Measurements from ENCODE around the gene MYO15B.

The MYO15B gene

GRCh38 chr17:75558666-75559530 lies 28.7 kb upstream of the MYO15B start:
- no peak for DNase-seq

- DNase-seq: no peak
These were observed 27.6 kb upstream of the MYO15B start for GRCh38 chr17:75559958-75560533.

DNA sequence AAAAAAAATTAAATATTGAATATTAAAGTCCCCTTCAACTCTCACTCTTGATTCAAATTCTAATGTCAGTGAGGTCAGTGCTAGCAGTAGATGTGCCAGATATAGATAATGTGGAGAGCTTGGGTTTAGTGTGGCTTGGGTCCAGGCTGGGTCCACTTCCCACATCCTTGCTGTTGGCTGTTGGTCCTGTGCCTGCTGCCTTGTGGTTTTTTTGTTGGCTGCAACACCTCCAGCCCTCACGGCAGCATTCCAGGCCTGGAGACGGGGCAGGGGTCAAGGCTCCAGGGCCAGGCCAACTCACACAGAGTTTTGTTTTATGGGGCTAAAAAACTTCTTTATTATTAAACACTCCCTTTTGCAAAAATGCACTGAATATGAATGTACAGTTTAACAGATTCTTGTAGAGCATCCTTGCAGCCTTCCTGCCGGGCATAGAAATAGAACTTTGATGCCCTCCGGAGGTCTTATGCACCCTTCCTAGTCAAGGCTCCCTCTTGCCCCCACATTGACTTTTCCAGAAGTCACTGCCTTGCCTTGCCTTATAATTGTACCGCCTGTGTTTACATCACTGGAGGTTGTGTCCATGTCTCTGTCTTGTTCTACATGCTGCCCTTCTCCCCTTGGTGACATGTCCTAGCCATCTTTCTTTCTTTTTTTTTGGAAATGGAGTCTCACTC lies 25.5 kb upstream of the MYO15B start:
- no peak for DNase-seq

DNA sequence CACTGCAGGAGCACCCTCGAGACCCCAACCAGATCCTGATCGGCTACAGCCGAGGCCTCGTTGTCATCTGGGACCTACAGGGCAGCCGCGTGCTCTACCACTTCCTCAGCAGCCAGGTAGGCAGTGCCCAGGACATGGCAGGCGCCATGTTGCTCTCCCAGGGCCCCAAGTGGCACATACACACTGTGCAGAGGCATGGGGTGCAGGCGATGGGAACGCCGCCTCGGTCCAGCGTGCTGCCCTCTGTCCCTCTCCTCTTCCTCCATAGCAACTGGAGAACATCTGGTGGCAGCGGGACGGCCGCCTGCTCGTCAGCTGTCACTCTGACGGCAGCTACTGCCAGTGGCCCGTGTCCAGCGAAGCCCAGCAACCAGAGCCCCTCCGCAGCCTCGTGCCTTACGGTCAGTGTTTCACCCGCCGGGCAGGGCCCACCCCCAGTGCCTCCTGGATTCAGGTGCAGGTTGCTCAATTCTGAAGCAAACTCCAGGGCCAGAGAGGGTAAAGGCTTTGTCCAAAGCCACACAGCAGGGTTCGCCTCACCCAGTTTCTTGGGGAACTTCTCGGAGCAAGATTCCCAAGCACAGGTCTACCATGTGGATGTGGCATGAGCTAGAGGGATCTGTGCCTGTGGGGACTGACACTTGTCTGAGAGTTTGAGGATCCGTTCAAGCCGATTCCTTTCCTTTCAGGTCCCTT lies 24.4 kb upstream of the MYO15B start:
- no peak for DNase-seq

- no peak for DNase-seq
These were observed 23.4 kb upstream of the MYO15B start for GRCh38 chr17:75564195-75564594.

DNA sequence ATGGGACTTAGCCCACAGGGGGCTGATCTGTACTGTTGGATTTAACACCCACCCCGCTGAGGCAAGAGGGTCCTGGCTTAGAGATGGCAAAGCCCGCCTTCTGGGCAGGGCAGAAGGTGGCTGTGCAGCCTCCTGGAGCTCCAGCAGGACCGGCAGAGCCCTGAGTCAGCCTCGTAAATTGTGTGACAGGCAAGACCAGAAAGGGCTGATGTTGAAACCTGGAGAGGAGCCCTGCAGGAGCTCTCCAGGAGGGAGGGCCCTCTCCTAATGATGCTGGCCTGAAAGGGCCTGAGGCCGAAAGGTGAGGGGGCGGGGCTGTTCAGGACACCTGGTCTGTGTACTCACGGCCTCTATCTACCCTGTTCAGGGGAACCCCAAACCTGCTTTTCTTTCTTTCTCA lies 22.5 kb upstream of the MYO15B start:
- no peak for DNase-seq

DNA sequence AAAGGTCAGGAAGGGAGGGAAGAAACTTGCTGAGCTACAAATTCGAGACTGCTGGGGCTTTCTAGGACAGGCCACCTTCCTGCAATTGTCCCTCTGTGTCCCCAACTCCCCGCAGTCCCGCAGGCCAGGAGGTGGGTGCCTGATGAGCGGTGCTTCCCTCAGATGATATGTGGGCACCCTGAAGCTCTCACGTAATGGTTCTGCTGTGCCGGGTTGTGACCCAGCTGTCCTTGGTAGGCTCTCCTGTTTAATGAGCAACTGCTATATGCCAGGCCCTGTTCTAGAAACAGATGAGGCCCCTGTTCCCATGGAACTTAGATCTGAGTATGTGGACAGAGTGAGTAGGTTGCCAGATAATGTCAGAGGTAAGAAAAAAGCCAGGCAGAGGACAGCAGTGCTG lies 22.0 kb upstream of the MYO15B start:
- no peak for DNase-seq

DNA sequence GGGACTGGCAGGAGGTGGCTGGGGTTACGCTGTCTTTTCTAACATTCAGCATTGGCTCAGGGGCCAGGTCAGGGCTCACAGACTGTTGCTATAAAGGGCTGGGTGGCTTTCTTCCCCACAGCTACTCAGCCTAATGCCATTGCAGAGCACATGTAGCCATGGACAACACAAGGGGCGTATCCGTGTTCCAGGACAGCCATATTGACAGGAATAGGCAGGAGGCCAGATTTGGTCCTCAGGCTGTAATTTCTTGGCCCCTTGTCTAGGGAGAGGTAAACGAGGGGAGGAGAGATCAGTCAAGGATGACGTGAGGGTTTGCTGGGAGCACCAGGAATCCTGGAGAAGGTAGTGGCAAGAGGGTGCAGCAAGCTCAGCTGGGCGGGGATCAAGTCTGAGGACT lies 21.2 kb upstream of the MYO15B start:
- no peak for DNase-seq

DNA sequence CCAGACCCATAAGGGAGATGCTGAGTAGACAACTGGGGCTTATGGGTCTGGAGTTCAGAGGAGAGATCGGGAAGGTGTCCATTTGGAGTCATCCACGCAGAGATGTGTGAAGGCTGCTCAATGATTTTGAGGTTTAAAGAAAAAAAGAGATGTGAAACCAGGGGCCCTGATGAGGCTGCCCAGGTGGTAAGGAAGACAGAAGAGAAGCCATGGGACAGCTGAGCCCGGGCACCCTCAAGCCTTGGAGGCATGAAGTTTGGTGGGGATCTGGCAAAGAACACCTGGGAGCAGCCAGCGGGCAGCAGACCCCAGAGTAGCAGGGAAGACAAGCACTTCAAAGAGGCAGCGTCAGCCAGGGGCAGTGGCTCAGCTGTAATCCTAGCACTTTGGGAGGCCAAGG lies 20.8 kb upstream of the MYO15B start:
- no peak for DNase-seq

DNA sequence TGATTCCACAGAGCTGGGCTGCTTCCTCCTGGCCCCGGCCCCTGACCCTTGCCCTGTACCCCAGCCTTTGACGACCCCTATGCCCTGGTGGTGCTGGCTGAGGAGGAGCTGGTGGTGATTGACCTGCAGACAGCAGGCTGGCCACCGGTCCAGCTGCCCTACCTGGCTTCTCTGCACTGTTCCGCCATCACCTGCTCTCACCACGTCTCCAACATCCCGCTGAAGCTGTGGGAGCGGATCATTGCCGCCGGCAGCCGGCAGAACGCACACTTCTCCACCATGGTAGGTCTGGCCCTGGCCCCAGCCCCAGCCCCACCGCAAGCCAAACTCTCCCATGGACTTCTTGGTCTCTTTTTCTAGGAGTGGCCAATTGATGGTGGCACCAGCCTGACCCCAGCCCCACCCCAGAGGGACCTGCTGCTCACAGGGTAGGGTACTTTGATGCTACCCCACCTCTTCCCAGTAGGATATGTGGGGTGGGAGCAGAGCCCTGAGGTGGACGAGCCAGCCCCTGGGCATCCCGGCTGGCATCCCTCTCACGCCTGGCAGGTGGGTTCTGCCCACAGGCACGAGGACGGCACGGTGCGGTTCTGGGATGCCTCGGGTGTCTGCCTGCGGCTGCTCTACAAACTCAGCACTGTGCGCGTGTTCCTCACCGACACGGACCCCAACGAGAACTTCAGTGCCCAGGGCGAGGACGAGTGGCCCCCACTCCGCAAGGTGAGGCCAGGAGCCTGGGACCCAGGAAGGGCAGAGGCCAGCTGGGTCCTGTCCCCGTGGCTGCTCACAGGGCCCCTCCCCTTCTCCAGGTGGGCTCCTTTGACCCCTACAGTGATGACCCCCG lies 19.0 kb upstream of the MYO15B start:
- no peak for DNase-seq

- no peak for DNase-seq
These were observed 17.4 kb upstream of the MYO15B start for GRCh38 chr17:75570034-75570676.

DNA sequence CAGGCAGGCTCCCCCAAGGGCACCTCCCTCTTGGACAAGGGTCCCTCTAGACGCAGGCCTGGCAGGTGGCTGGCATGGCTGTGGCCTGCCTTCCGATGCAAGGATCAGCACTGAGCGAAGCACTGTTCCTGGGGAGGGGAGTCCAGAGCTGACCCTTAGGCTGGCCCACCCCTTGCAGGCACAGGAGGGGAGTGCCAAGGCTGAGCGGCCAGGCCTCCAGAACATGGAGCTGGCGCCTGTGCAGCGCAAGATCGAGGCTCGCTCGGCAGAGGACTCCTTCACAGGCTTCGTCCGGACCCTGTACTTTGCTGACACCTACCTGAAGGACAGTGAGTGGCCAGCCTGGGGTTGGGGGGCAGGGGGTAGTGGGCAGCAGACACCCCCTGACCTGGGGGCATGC lies 16.8 kb upstream of the MYO15B start:
- no peak for DNase-seq

GRCh38 chr17:75571197-75571884 lies 16.3 kb upstream of the MYO15B start:
- DNase-seq: peak; percentile 89 to 98 (median 94)

GRCh38 chr17:75571885-75572215 lies 15.8 kb upstream of the MYO15B start:
- DNase-seq: no peak

- peak in 2 of 4 experiments; percentile 25 to 44 for DNase-seq
These were observed 14.7 kb upstream of the MYO15B start for GRCh38 chr17:75572713-75573539.

- no peak for DNase-seq
These were observed 14.1 kb upstream of the MYO15B start for GRCh38 chr17:75573540-75573957.

DNA sequence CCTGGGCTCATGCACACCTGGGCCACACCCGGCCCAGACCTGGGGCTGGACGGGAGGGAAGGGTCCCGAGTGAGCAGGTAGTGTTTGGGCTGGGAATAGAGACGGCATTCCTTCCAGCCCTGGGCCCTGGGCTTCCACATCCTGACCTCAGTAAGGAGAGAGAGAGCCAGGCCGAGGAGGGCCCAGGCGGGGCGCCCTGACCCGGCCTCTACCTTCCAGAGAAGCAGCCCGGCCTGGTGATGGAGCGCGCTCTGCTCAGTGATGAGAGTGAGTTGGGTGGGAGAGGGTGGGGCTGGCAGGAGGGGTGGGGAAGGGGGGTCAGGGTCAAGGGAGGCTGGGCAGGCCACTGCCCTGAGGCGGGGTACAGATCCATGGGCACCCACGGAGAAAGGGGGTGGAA lies 13.6 kb upstream of the MYO15B start:
- DNase-seq: no peak

DNA sequence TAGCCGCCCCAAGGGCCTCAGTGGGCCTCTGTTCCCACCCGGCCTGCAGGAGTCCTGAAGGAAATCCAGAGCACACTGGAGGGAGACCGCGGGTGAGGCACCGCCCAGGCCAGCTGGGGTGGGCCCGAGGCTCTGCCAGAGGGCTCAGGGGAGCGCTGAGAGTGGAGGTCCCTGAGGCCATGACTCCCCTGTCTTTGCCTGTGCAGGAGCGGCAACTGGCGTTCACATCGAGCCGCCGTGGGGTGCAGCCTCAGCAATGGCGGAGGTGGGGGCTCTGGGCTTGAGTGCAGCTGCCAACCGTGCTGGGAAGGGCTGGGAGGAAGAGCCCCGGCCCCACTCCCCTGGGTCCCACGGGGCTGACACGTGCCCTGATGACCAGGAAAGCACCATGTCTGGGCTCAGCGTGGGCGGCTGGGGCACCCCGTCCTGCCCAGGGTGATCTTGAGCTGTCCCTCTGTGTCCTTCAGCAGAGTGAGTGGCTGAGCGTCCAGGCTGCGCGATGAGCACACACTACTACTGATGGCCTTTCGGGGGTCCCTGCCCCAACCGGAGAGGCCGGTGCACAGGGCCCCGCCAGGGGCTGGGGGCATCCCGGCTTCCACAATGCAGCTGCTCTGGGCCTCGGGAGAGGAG lies 13.1 kb upstream of the MYO15B start:
- DNase-seq: no peak

DNA sequence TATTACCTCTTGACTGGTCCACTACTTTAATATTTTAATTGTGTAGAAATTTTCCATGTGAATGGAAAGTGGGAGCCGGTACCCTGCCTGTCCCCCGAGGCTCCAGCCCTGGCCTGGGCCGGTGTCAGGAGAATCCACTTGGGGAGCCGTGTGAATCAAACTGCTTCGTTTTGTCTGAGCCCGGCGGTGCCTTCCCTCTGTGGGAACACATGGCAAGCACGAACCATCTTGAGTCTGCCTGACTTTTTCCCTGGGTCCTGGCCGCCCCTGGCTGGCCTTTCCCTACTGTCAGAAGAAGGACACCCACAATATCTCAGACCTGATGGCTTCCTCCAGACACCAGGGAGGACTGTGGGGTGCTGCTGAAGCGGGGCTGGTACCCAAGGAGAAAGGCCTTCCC lies 12.4 kb upstream of the MYO15B start:
- no peak for DNase-seq

GRCh38 chr17:75575728-75576127 lies 11.9 kb upstream of the MYO15B start:
- no peak for DNase-seq
